OCI-LY7 (cell line): ENCODE data around the gene PPP3CA. TPM values are rescaled to one million over a fixed set of nuclear protein-coding genes. Genes with fewer than 3 reads are reported as not detected.

ENCODE experiments used
- BruUV-seq: library from RNA; stranded (reverse); fragments of 400-500 nt; replicated peaks from 2 replicates; lab custom pipeline; 2021; lab: Mats Ljungman, UMichigan
- CTCF ChIA-PET: fragments of 300-600 bp; sonication (Branson Sonifier 250); formaldehyde crosslinking; loops from one replicate; lab custom pipeline; 2022; ENCODE audit warnings: antibody characterized with exemption; ENCODE audit not compliant: unreplicated experiment; lab: Charles Lee
- POLR2A ChIA-PET: fragments of 300-600 bp; sonication (Branson Sonifier 250); formaldehyde crosslinking; loops from one replicate; lab custom pipeline; 2022; ENCODE audit warnings: antibody characterized with exemption; lab: Charles Lee
- DNase-seq: peaks from one replicate; pipeline ENCODE4 v3.0.0-alpha.2; 2015; ENCODE audit warnings: low spot score
- H2AFZ ChIP-seq: fragments of 200-600 bp; sonication (generic), shearing (Covaris generic); 2 replicates; pipeline ENCODE4 v1.6.1; 2014; ENCODE audit warnings: mild to moderate bottlenecking, antibody characterized with exemption, low read length, moderate library complexity
- H3K27ac ChIP-seq: fragments of 200-600 bp; sonication (generic); 2 replicates; pipeline ENCODE4 v1.5.1; 2014; ENCODE audit warnings: mixed run types, low read depth, mild to moderate bottlenecking, moderate library complexity, low read length, inconsistent platforms; ENCODE audit not compliant: poor library complexity, severe bottlenecking
- H3K36me3 ChIP-seq: fragments of 200-600 bp; sonication (generic); 2 replicates; pipeline ENCODE4 v1.6.1; 2014; ENCODE audit warnings: mild to moderate bottlenecking, antibody characterized with exemption, low read length, moderate library complexity, mixed read lengths; ENCODE audit not compliant: insufficient read depth
- H3K4me1 ChIP-seq: fragments of 200-600 bp; sonication (generic); 2 replicates; pipeline ENCODE4 v1.5.1; 2014; ENCODE audit warnings: mild to moderate bottlenecking, low read length; ENCODE audit not compliant: insufficient read depth, poor library complexity, severe bottlenecking
- H3K4me2 ChIP-seq: fragments of 200-600 bp; sonication (generic); 2 replicates; pipeline ENCODE4 v1.6.1; 2014; ENCODE audit warnings: mild to moderate bottlenecking, low read length
- H3K4me3 ChIP-seq: fragments of 200-600 bp; sonication (generic); 2 replicates; pipeline ENCODE4 v1.5.1; 2014; ENCODE audit warnings: mild to moderate bottlenecking, low read depth, low read length; ENCODE audit not compliant: poor library complexity, severe bottlenecking
- H3K79me2 ChIP-seq: fragments of 200-600 bp; sonication (generic); 2 replicates; pipeline ENCODE4 v1.6.1; 2016; ENCODE audit warnings: low read depth, mild to moderate bottlenecking, low read length, moderate library complexity, mixed read lengths; ENCODE audit not compliant: insufficient read depth
- H3K9me2 ChIP-seq: fragments of 200-600 bp; sonication (generic); 2 replicates; pipeline ENCODE4 v1.6.1; 2016; ENCODE audit warnings: mild to moderate bottlenecking, low read length, mixed read lengths; ENCODE audit not compliant: insufficient read depth
- H3K9me3 ChIP-seq: fragments of 200-600 bp; sonication (generic); 2 replicates; pipeline ENCODE4 v1.6.1; 2014; ENCODE audit warnings: mild to moderate bottlenecking, mixed run types, low read length, mixed read lengths
- H4K20me1 ChIP-seq: fragments of 200-600 bp; sonication (generic); 2 replicates; pipeline ENCODE4 v1.6.1; 2014; ENCODE audit warnings: mild to moderate bottlenecking, antibody characterized with exemption, low read length, moderate library complexity, mixed read lengths; ENCODE audit not compliant: insufficient read depth
- EZH2phosphoT487 ChIP-seq: fragments of 200-600 bp; sonication (generic); IDR thresholded peaks from 2 replicates; pipeline ENCODE4 v1.6.1; 2018; ENCODE audit warnings: low read depth, borderline replicate concordance, mild to moderate bottlenecking, mixed run types, antibody characterized with exemption, low read length, moderate library complexity, mixed read lengths
- intact Hi-C: fragments of 100-400 bp; cut with micrococcal nuclease; formaldehyde crosslinking; loops from one replicate; pipeline ENCODE4 v1.10.0; 2022; ENCODE audit not compliant: unreplicated experiment
- total RNA-seq, 2 experiments: library from RNA; depleted of rRNA in 1 of 2; stranded (reverse); fragments of >200 nt in 1 of 2; shearing (Covaris generic) in 1 of 2; gene quantifications; 2 replicates each; pipeline ENCODE4 v1.2.3, GENCODE V29; 2014 to 2022
- TF ChIP-seq, protein P1 (sequence below): fragments of 200-600 bp; sonication (generic); conservative IDR thresholded peaks from 2 replicates; pipeline ENCODE4 v1.5.1; 2014; ENCODE audit warnings: mild to moderate bottlenecking, antibody characterized with exemption, low read length, moderate library complexity, mixed read lengths

PPP3CA gene
- total RNA-seq, 2 experiments from 2014 or later = 9.2 to 13.6 TPM

GRCh38 chr4:101262683-101263082 is 84.6 kb downstream of the PPP3CA start:
- intact Hi-C loops = no loop called here
- Histone ChIP-seq H3K9me3 (no peaks in the 10 kb centered on the region), H3K27ac (no peak overlapping the region), H3K4me1 (peaks cover 9% of the 10 kb centered on the region), H3K36me3 (no peaks in the 10 kb centered on the region), H3K4me2 (peak overlapping the region; percentile 18; the same call in 1 of the 2 replicates), H2AFZ (no peak overlapping the region), H4K20me1 (peaks cover 13% of the 10 kb centered on the region), H3K79me2 (no peaks in the 10 kb centered on the region), H3K9me2 (no peaks in the 10 kb centered on the region), H3K4me3 (no peak overlapping the region)
- BruUV-seq = no TSS peak
- TF ChIP-seq, protein P1, sequence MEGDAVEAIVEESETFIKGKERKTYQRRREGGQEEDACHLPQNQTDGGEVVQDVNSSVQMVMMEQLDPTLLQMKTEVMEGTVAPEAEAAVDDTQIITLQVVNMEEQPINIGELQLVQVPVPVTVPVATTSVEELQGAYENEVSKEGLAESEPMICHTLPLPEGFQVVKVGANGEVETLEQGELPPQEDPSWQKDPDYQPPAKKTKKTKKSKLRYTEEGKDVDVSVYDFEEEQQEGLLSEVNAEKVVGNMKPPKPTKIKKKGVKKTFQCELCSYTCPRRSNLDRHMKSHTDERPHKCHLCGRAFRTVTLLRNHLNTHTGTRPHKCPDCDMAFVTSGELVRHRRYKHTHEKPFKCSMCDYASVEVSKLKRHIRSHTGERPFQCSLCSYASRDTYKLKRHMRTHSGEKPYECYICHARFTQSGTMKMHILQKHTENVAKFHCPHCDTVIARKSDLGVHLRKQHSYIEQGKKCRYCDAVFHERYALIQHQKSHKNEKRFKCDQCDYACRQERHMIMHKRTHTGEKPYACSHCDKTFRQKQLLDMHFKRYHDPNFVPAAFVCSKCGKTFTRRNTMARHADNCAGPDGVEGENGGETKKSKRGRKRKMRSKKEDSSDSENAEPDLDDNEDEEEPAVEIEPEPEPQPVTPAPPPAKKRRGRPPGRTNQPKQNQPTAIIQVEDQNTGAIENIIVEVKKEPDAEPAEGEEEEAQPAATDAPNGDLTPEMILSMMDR = no peak
- no peak for TF ChIP-seq EZH2phosphoT487
- ChIA-PET CTCF (no interaction called here), POLR2A (interaction anchor here (0.5 to 1.6 kb wide), 2 partner anchors 18 to 20 kb away, joined by 4 to 5 read pairs; no protein-coding TSS in a partner anchor)
- DNase-seq = no peak

- H3K9me3 ChIP-seq = no peaks in the 10 kb centered on the region
- no peak overlapping the region for H2AFZ ChIP-seq
- H3K4me3 ChIP-seq = no peak overlapping the region
- no peaks in the 10 kb centered on the region for H3K36me3 ChIP-seq
- intact Hi-C loops = no loop called here
- POLR2A ChIA-PET = no interaction called here
- peaks cover 9% of the 10 kb centered on the region for H3K4me1 ChIP-seq
- no peak overlapping the region for H3K4me2 ChIP-seq
- H4K20me1 ChIP-seq = 0 out of 2 replicates have a peak, but pooled peaks cover 14% of the 10 kb centered on the region
- H3K27ac ChIP-seq = no peak overlapping the region
- no TSS peak for BruUV-seq
- H3K79me2 ChIP-seq = no peaks in the 10 kb centered on the region
- no peak for DNase-seq
- H3K9me2 ChIP-seq = no peaks in the 10 kb centered on the region
- CTCF ChIA-PET = no interaction called here
- TF ChIP-seq EZH2phosphoT487 = no peak
- TF ChIP-seq, protein P1 = no peak
Measured at GRCh38 chr4:101259876-101260275, 87.5 kb downstream of the PPP3CA start.

DNA sequence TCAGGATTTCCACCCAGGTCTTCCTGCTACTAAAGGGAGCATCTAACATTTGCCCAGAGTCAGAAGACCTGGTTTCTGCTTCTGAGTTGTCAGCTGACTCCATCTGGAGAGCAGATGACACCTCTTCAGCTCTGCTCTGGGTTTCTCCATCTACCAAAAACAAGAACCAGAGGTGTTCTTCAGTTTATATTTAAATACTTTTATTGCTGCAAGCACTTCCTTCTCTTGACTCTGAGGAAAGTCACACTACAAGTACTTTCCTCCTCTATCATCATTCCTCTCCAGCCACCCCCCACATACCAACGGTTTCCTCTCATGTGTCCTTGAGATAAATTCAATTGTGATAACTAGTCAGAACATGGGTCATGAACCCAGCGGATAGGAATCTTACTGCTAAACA is 88.4 kb downstream of the PPP3CA start:
- H3K79me2 ChIP-seq = no peaks in the 10 kb centered on the region
- ChIA-PET CTCF (no interaction called here), POLR2A (no interaction called here)
- intact Hi-C loops = no loop called here
- no peaks in the 10 kb centered on the region for H3K9me2 ChIP-seq
- no peak overlapping the region for H3K4me3 ChIP-seq
- H3K4me2 ChIP-seq = no peak overlapping the region
- 0 out of 2 replicates have a peak, but pooled peaks cover 14% of the 10 kb centered on the region for H4K20me1 ChIP-seq
- TF ChIP-seq, protein P1 = no peak
- TF ChIP-seq EZH2phosphoT487 = no peak
- peaks cover 9% of the 10 kb centered on the region for H3K4me1 ChIP-seq
- no peak for DNase-seq
- no TSS peak for BruUV-seq
- no peak overlapping the region for H3K27ac ChIP-seq
- no peaks in the 10 kb centered on the region for H3K36me3 ChIP-seq
- no peaks in the 10 kb centered on the region for H3K9me3 ChIP-seq
- H2AFZ ChIP-seq = no peak overlapping the region
